HG03135 (cell line): ENCODE data around the gene TBC1D22A.
"Not testable (repeated sequence)": the region's sequence is repeated elsewhere in the genome, so short reads cannot be mapped to it uniquely, and the experiment has no call there.

Experiments
- ATAC-seq: cut with Tn5 transposase; IDR thresholded peaks from one replicate; pipeline ENCODE4 v1.9.1; 2021; ENCODE audit warnings: mild to moderate bottlenecking, moderate library complexity; ENCODE audit not compliant: unreplicated experiment

Gene TBC1D22A

DNA sequence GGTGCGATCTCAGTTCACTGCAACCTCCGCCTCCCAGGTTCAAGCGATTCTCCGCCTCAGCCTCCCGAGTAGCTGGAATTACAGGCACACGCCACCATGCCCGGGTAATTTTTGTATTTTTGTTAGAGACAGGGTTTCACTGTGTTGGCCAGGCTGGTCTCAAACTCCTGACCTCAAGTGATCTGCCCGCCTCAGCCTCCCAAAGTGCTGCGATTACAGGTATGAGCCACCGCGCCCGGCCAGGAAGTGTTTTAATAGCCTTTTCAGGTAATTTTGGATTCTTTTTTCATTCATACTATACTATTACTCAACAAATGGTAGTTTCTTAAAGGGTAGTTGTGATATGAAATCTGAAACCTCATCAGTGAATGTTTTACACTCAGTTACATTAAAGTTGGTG lies 216.2 kb downstream of the TBC1D22A start:
- ATAC-seq = not testable (repeated sequence)

DNA sequence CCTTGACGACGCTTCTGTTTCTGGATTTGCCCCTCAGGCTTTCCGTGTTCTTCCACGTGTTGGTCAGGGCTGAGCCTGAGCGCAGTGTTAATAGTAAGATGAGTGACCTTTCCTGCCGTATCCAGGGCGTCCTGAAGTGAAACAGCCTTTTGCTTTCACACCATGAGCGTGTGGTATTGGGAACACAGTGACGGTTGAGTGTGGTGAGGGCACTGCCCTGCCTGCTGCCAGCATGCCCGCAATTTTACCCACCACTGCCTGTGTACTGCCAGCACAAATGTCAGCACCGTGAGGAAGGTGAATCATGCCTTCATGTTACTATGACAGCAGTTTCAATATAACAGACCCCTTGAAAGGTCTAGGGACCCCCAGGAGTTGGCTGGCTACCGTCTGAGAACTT lies 217.1 kb downstream of the TBC1D22A start:
- ATAC-seq = no peak

DNA sequence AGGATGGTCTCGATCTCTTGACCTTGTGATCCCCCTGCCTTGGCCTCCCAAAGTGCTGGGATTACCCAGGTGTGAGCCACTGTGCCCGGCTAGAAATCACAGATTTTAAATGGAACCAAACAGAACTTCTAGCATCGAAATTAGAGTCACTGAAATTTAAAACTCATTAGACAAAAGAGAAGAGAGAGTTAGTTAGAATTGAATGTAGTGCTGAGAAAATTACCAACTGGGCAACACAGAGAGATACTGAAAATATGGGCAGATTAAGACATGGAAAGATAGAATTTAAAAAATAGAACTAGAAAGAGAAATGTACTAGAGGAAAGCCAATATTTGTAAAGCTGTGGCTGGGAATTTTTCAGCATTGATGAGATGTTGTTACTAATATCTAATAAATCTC lies 217.9 kb downstream of the TBC1D22A start:
- ATAC-seq = no peak

DNA sequence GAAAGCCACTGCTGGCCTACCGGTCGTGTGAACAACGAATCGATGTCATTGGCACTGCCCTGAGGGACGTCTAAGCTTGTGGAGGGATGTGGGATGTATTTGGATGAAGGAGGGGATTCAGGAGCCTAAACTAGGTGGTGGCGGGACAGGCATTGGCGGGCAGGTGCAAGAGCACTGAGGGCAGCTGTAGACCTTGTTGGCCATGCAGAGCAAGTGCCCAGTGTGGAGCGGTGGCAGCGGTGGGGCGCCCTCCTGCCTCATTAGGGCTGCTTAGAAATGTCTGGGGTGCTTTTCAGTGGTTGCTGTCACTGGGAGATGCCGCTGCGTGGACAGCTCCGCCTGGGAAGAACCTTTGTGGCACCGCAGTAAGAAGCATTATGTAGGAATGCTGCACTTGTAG lies 220.2 kb downstream of the TBC1D22A start:
- no peak for ATAC-seq

DNA sequence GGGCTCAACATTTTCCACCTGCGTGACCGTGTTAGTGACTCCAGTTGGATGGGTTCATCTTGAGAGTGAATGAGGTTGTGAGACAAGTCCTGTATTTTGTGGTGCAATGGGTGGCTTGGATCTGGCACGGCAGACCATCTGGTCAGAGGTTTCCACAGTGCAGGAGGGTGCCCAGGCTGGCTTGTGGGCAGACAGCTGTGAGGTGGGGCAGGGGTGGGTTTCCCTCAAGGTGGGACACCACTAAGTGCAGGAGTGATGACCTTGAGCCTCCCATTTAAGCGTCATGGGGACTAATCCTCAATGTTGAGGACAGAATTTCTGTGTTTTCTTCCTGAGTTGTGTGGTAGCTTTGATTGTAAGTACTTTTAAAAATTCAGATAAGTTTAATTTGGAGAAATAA lies 220.6 kb downstream of the TBC1D22A start:
- no peak for ATAC-seq

DNA sequence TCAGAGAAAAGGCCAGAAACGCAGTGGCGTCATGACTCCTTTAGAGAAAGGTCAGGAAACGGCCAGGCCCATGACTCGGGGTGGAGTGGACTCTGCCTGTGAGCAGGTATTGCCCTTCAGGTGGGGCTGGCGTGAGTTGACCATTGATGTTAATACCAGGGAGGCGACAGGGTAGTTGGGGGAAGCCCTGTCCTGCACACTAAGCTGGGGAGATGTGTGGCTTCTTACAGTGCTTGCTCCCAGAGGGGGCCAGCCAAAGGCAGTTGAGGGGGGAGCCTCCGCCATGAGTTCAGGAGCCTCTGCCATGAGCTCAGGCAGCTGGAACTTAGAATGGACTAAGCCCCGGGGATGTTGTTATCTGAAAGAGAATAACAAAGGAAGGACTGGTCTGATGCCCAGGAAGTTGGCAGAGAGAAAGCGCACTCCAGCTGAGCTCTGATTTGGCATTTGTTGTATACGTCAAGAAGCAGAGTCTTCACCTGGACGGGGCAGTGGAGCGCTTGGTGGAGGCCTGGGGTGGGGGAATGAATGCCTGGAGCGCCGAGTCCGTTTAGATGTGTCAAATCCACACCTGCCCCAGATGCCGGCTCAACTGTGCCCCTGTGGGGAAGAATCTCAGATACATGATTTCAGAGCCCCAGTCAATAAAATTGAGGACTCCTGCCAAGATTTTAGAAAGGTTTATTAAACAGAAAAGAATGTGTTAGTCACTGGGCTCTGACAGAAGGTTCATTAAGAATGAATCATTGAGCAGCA lies 222.5 kb downstream of the TBC1D22A start:
- no peak for ATAC-seq

DNA sequence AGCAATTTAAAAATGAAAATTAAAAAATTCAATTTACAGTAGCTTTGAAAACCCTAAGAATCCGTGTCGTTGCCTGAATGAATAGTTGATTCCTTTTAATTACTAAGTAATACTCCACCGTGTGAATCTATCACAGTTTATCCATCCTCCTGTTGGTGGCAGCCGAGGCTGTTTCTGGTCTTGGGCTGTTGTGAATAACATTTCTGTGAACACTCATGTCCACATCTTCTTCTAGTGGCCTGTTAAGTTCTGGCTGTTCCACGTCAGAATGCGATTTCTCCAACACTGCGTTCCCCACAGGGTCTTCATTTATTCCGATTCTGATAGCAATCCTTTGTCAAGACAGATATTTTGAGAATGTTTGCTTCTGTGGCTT lies 223.0 kb downstream of the TBC1D22A start:
- ATAC-seq = no peak

DNA sequence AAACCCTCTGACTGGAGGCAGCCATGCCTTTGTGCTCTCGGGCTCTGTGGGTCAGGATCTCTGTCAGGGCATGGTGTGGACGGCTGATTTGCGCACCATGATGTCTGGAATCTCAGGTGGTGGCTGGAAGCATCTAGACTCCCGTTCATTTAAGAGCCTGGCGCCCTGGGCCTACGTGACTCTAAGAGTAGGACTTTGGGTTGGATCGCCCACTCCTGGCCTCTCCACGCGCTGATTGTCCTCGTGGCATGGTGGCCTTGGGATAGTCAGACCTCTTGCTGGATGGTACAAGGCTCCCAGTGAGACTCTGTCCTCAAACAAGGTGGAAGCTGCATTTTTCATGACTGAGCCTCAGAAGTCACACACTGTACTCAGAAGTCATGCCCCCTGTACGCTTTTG lies 224.3 kb downstream of the TBC1D22A start:
- ATAC-seq = no peak

DNA sequence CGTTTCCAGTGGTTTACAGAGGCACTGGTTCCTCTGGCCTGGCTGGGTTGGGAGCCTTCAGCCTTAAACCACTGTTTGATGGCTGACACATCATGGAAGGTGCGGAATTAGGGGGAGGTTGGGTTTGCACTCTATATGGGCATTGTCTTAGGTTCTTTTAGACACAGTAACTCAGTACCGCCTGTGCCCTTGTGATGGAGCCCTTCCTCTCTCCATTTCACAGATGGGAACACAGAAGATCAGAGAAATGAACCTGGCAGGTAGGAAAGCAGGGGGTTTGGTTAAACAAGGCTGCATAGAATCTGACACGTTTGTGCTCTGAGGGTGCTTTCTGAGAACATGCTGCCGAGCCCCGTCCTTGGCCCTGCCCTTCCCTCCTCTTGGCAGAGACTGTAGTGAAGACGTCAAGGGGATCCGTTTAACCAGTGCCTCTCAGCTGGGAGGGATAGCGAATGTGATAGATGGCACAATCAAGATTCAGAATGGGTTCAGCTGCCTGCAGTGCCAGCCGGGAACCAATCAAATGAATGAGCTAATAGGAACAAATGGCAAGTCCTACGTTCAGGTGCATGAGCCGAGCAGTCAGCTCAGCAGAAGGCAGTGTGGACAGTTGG lies 228.6 kb downstream of the TBC1D22A start:
- ATAC-seq = no peak

DNA sequence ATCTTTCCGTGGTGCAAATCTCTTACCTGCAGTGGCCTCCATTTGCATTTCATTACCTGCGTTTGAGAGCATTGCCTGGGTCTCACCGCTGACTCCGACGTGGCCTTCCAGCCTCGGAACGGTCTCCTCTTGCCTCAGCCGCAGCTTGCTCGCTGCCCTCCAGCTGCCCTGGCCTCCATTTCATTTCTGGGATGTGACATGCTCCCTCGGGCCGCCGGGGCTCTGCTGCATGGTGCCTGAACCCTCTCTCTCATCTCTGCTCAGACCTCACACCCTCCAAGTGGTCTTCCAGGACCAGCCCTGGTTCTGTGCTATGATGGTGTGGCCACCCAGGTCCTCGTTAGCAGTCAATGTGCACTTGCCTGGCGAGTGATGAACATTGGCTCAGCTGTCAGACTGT lies 229.2 kb downstream of the TBC1D22A start:
- ATAC-seq = no peak

DNA sequence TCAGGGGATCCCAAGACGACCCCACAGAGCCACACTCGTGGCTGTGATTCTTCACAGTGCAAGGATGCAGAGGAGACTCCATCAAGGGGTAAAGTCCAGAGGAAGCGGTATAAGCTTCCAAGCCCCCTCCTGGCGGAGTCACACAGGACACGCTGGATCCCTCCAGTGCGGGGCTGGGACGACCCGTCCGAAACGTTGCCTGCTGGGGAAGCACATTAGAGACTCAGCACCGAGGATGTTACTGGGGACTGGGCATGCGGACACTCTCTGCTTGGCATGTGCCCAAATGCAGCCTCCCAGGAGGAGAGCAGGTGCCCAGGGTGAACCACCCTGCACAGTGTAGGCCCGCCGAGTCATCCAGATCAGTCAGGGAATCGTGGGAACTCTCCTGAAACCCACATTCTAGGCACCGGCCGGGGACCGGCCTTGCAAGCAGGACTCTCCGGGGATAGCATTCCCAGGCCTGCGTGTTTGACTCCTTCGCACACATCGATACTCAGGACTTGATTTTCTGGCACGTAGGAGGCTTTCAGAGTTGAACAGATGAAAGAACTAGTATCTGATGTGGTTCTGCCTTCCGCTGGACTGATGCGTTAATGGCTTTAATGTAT lies 229.8 kb downstream of the TBC1D22A start:
- ATAC-seq = no peak

DNA sequence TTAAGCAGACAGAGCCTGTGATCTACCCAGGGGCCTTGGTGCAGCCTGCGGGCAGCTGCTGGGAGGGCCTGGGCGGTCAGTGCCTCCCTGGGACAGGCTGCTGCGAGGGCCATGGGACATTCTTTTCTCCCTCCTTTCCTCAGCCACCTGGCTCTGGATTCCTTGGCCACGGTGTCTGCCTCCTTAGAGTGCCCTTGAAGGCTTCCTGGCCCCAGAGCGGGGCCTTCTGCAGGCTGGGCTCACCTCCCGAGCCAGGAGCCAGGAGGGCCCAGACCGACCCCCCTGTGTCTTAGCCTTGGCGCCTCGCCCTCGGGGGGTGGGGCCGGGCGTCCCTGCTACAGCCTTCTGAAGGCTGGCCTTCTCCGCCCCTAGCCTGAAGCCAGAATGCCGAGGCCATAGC lies 231.2 kb downstream of the TBC1D22A start:
- no peak for ATAC-seq

DNA sequence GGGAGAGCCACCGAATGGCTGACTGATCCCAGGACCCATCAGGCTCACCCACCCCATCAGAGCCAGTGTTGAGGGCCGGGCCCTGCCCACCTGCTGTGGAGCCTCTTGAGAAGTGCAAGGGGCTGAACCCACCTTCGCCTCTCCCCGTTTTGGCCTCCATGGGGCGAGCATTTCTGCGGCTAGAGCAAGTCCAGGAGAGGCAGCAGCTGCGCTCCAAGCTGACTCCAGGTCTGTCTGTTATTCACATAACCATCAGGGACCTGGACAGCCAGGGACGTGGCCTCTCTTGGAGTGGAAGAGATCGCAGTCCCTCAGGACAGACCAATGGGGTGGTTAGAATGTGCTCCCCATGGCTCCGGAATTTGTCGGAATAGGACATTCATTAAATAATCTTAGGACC lies 231.8 kb downstream of the TBC1D22A start:
- ATAC-seq = no peak

DNA sequence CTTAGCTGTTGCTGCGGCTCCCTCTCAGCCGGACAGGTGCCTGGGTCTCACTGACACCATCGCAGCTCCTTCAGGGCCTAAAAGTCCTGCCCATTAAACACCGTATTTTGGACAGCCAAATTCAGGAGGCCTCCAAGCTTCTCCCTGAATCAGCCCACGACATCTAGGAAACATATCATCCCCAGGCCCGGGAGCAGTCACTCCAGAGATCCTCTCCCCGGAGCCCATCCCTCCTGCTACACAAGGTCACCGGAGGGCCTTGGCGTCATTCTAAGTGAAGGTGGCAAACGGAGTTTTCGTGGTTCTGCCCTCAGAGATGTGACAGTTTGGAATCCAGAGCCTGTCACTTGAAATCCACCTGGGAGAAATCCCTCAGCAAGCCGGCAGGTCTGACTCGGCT lies 232.5 kb downstream of the TBC1D22A start:
- no peak for ATAC-seq

DNA sequence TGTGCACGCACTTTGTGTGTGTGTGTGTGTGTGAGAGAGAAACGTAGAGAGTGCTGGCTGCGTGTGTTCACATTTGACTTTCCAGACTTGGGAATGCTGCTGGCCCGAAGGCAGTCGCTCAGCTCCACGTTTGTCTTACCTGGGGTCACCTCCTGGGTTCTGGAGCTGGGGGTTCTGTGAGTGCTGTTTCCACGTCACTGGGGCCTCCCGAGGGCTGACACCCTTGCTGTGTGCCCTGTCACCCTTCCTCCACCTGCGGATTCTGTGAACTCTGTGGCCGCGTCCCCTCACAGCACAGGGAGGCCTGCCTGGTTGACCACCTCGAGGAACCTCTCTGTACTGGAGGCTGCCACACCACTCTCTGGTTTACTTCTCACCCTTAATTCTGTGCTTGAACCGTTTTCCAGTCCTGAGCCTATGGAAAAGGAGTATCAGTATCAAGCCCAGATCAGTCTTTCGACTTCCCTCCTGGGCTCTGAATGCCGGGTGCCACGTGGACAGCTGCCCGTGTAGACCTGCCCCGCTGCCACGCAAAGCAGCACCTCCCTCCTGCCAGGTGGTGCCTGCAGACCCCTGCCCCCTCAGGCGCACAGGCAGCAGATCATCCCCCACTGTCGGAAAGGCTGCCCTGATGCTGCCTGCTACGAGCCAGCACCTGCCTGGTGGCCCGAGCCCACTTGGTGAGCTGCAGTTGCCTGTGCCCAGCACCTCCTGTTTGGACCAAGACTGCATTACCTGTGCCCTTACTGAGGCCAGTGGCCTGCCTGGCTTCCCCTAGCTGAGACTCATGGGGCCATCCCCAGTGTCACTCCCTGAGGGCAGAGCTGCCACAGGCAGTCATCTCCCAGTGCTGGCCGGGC lies 233.3 kb downstream of the TBC1D22A start:
- no peak for ATAC-seq

DNA sequence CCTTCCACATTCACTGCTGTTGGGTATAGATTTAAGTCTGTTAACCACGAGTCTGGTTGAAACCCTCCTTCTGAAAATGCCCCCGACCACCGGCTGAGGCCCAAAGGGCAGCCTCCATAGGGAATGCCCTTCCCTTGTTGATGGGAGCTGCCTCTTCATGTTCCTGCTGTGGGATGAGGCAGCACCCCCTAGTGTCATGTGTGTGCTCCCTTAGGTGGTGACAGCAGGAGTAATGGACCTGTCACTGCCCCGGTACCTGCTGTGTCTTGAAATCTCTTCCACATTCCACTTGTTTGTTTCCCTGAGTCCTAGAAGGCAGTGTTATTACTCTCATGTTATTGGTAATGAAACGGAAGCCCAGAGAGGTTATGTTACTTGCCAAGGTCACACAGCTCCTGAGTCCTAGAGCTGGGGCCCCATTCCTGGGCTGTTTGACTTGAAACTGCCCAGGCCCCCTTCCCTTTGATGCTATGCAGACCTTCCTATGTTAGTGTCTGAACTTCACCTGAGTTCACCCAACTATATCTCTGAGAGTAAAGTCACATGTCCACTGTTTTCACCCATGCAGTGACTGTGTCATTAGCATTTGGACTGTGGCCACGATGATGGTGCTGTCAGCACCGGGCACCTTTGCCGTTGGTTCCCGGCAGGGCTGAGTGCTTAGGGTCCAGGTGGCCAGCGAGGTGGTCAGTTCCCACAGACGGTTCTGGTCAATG lies 234.3 kb downstream of the TBC1D22A start:
- no peak for ATAC-seq

DNA sequence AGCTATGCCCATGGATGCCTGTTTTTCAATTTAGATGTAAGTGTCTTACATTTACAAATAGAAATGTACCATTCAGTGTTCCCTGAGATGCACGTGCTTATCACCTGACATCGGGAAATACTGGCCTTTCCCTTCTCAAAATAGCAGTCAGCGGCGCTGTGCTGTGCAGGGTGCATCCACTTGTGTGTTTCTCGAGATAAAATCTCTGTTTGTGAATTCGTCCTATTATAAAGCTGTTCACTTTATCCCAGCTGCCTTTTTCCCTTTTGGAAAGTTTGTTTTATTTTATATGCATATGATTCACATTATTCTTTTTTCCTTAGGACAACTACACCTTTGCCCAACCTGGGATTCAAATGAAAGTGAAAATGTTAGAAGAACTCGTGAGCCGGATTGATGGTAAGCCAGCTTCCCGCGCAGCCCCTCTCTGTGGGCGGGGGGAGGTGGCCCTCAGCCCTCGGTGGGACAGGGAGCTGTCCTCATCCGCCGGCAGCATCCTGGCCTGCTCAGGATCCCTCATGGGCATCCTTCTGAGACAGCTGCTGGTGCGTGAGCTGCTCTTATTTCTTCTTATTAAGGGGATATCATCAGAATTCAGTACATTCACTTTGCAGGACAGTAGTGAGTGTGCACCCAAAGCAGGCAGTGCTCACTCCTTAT lies 235.0 kb downstream of the TBC1D22A start:
- ATAC-seq = no peak

DNA sequence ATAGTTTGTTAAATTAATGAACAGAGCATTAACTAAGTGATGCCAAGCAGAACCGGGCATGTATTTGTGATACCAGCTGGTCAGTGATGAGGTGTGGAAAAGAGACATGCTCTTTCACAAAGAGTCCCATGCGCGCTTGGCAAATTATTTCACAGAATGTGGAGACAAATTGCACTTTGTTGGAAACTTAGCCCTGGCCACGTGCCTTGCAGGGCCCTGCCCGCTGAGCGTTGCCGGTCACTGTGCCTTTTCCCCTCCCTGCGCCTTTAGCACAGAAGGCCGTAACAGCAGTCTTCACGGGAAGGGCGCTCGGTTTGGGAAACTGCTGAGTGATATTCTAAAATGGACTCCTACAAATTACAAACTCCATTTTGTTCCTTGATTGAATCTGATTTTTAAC lies 235.9 kb downstream of the TBC1D22A start:
- no peak for ATAC-seq

DNA sequence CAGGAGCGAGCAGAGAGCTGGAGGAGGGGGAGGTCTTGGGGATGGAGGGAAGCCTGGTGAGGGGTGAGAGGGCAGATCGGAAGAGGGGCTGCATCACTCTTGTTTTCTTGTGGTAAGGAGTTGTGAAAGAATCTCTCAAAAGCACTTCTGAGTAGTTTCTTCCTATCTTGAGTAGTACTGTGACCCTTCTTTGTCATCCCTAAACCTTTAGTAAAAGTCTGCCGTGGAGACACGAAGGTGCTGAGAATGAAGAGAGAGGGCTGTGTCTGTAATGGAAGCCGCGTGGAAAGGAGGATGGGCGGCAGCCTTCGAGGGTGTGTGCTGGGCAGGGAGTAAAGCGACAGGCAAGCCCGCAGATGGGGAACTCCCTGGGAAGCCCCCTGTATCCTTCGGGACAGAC lies 237.8 kb downstream of the TBC1D22A start:
- no peak for ATAC-seq

DNA sequence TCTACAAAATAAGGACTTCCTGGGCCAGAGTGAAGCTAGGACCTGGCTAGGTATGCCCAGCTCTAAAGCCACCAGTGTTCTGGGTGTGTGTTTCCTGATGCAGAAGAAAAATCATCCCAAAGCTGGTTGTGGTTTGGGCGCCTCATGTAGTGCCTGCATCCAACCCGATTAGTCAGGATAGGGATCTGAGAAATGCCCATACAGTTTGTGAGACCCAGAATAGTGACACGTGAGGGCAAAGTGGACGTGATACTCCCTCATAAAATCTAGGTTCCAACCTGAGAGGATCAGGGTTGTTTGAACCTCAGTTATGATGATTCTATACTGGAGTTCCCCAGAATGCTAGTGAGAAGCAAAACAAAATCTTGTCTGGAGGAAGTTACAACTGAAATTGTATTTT lies 238.4 kb downstream of the TBC1D22A start:
- ATAC-seq = no peak
